ENCODE data around the gene RGS9BP. TPM values are rescaled to one million over a fixed set of nuclear protein-coding genes. Genes with fewer than 3 reads are reported as not detected.
"Not testable (repeated sequence)": the region's sequence is repeated elsewhere in the genome, so short reads cannot be mapped to it uniquely, and the experiment has no call there.

The RGS9BP gene
- total RNA-seq, 1 donor from 2014 or later: not detected

GRCh38 chr19:32649751-32650150 lies 25.9 kb upstream of the RGS9BP start:
- intact Hi-C loops (cut with DNase I): no loop called here
- H3K27me3 ChIP-seq: no peaks in the 10 kb centered on the region
- peaks cover 45 to 46% of the 10 kb centered on the region in 2 donors for H3K36me3 ChIP-seq
- H3K4me3 ChIP-seq: no peak overlapping the region
- no peak overlapping the region for H3K27ac ChIP-seq
- no peaks in the 10 kb centered on the region for H3K9me3 ChIP-seq
- no peaks in the 10 kb centered on the region for H3K4me1 ChIP-seq
- TF ChIP-seq CTCF (IDR thresholded peaks at IDR 0.05): no peak
- no peak for DNase-seq (ENCODE audit: low spot score in 2 of 2)

DNA sequence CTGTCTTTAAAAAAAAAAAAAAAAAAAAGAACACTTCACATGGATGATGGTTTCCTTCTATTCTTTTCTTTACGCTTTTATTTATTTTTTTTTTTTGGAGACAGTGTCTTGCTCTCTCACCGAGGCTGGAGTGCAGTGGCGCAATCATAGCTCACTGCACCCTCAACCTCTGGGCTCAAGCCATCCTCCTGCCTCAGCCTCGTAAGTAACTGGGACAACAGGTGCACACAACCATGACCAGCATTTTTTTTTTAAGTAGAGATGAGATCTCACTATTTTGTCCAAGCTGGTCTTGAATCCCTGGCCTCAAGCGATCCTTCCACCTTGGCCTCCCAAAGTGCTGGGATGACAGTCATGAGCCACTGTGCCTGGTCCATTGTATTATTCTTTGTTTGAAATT lies 25.0 kb upstream of the RGS9BP start:
- H3K27me3 ChIP-seq: no peaks in the 10 kb centered on the region
- H3K4me3 ChIP-seq: no peak overlapping the region
- peaks cover 47 to 54% of the 10 kb centered on the region in 2 donors for H3K36me3 ChIP-seq
- DNase-seq (ENCODE audit: low spot score in 2 of 2): no peak
- TF ChIP-seq CTCF (IDR thresholded peaks at IDR 0.05): no peak
- H3K27ac ChIP-seq: no peak overlapping the region
- no peaks in the 10 kb centered on the region for H3K4me1 ChIP-seq
- H3K9me3 ChIP-seq: no peaks in the 10 kb centered on the region
- intact Hi-C loops (cut with DNase I): no loop called here

- no peaks in the 10 kb centered on the region for H3K9me3 ChIP-seq
- H3K36me3 ChIP-seq: peaks cover 40 to 57% of the 10 kb centered on the region in 2 donors
- no peak for TF ChIP-seq CTCF (IDR thresholded peaks at IDR 0.05)
- intact Hi-C loops (cut with DNase I): no loop called here
- no peaks in the 10 kb centered on the region for H3K27me3 ChIP-seq
- H3K4me1 ChIP-seq: no peaks in the 10 kb centered on the region
- no peak overlapping the region for H3K4me3 ChIP-seq
- no peak for DNase-seq (ENCODE audit: low spot score in 2 of 2)
- no peak overlapping the region for H3K27ac ChIP-seq
Observed at GRCh38 chr19:32651729-32652140, 23.9 kb upstream of the RGS9BP start.

- H3K9me3 ChIP-seq; intact Hi-C loops (cut with DNase I); H3K4me1 ChIP-seq; H3K27ac ChIP-seq; H3K27me3 ChIP-seq; DNase-seq (ENCODE audit: low spot score in 2 of 2); H3K4me3 ChIP-seq: not testable (repeated sequence)
- H3K36me3 ChIP-seq: peaks cover 34 to 55% of the 10 kb centered on the region in 2 donors
Observed at GRCh38 chr19:32652331-32652730, 23.3 kb upstream of the RGS9BP start.

DNA sequence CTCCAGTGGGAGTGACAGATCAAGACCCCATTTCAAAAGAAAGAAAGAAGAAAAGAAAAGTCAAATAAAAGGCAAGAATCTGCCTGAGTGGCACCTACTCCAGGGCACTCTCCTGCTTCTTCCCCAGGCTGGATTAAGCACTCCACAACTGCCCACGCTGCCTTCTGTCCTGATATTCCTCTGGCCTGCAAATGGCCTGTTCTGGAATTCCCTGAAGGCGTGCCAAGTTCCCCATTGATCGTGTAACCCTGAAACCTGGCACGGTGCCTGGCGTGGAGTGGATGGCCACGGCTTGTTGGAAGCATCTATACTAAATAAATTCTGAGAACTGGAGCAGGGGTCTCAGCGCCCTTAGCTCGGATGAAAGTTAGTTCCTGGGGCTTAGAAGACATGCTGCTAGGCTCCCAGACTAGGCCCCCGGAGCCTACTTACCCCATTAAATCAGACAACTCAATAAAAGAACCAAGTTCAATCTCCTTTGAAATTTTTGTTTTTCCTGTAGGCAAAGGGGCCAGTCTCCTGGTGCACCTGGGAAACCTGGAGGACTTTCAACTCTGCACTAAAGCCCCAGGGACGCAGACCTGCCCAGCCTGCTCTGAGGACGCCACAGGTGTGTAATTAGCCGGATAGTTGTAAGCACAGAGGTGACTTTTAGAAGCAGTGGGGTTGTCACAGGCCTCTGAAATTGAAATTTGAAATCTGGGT lies 22.6 kb upstream of the RGS9BP start:
- H3K27me3 ChIP-seq: no peaks in the 10 kb centered on the region
- no peak overlapping the region for H3K4me3 ChIP-seq
- no peak overlapping the region for H3K27ac ChIP-seq
- intact Hi-C loops (cut with DNase I): no loop called here
- no peak for TF ChIP-seq CTCF (IDR thresholded peaks at IDR 0.05)
- no peak for DNase-seq (ENCODE audit: low spot score in 2 of 2)
- no peaks in the 10 kb centered on the region for H3K9me3 ChIP-seq
- H3K4me1 ChIP-seq: no peaks in the 10 kb centered on the region
- peaks cover 29 to 55% of the 10 kb centered on the region in 2 donors for H3K36me3 ChIP-seq

GRCh38 chr19:32653599-32653915 lies 22.1 kb upstream of the RGS9BP start:
- no peaks in the 10 kb centered on the region for H3K4me1 ChIP-seq
- intact Hi-C loops (cut with DNase I): no loop called here
- H3K27ac ChIP-seq: no peak overlapping the region
- H3K36me3 ChIP-seq: peaks cover 29 to 56% of the 10 kb centered on the region in 2 donors
- H3K27me3 ChIP-seq: no peaks in the 10 kb centered on the region
- no peak overlapping the region for H3K4me3 ChIP-seq
- no peaks in the 10 kb centered on the region for H3K9me3 ChIP-seq
- no peak for TF ChIP-seq CTCF (IDR thresholded peaks at IDR 0.05)
- no peak for DNase-seq (ENCODE audit: low spot score in 2 of 2)

GRCh38 chr19:32656379-32656778 lies 19.3 kb upstream of the RGS9BP start:
- peaks cover 18 to 46% of the 10 kb centered on the region in 2 donors for H3K36me3 ChIP-seq
- intact Hi-C loops (cut with DNase I); H3K27ac ChIP-seq; DNase-seq (ENCODE audit: low spot score in 2 of 2); H3K4me3 ChIP-seq; H3K9me3 ChIP-seq; H3K4me1 ChIP-seq; H3K27me3 ChIP-seq: not testable (repeated sequence)
